HL-60 (cell line): Measurements from ENCODE around the gene NRP2.

Experiments
- DNase-seq, 2 experiments: peaks; one replicate each; pipeline ENCODE4 v3.0.0-alpha.2; 2010 to 2020; ENCODE audit warnings: low read depth in 1 of 2, low spot score in 1 of 2
- H3K27ac ChIP-seq: fragments of 250-450 bp; sonication (Bioruptor Pico); replicated peaks from 2 replicates; pipeline ENCODE4 v1.5.1; 2020; ENCODE audit warnings: mild to moderate bottlenecking, moderate library complexity
- H3K27me3 ChIP-seq: fragments of 250-450 bp; sonication (Bioruptor Pico); 2 replicates; pipeline ENCODE4 v1.5.1; 2021; ENCODE audit warnings: mild to moderate bottlenecking, moderate library complexity; ENCODE audit not compliant: insufficient read depth, poor library complexity, severe bottlenecking
- H3K4me3 ChIP-seq: replicated peaks from 2 replicates; pipeline ENCODE4 v1.5.1; 2011; ENCODE audit warnings: mild to moderate bottlenecking, control low read depth, low read length; ENCODE audit not compliant: insufficient read depth
- CTCF ChIP-seq: IDR thresholded peaks from one replicate; pipeline ENCODE4 v1.5.1; 2011; ENCODE audit warnings: low read length, control low read depth, inconsistent platforms; ENCODE audit not compliant: insufficient read depth
- GABPA ChIP-seq: IDR thresholded peaks from 2 replicates; pipeline ENCODE4 v1.6.1; 2012; ENCODE audit warnings: low read depth
- POLR2AphosphoS5 ChIP-seq: IDR thresholded peaks from 2 replicates; pipeline ENCODE4 v1.6.1; 2012; ENCODE audit warnings: low read depth
- REST ChIP-seq: IDR thresholded peaks from 2 replicates; pipeline ENCODE4 v1.6.1; 2012; ENCODE audit warnings: low read depth; ENCODE audit not compliant: insufficient replicate concordance
- SPI1 ChIP-seq: IDR thresholded peaks from 2 replicates; pipeline ENCODE4 v1.6.1; 2012; ENCODE audit warnings: low read depth, mild to moderate bottlenecking, borderline replicate concordance

The NRP2 gene

GRCh38 chr2:205778356-205778755 lies 96.1 kb downstream of the NRP2 start:
- H3K4me3 ChIP-seq, result no peak overlapping the region
- TF ChIP-seq POLR2AphosphoS5 (no peak), SPI1 (no peak), GABPA (no peak), REST (no peak), CTCF (no peak)

GRCh38 chr2:205780645-205781044 lies 98.3 kb downstream of the NRP2 start:
- TF ChIP-seq SPI1 (no peak), CTCF (no peak), POLR2AphosphoS5 (no peak), GABPA (no peak), REST (no peak)
- no peak for DNase-seq

More at GRCh38 chr2:205778356-205778755, 96.1 kb downstream of the NRP2 start:
- Histone ChIP-seq H3K27ac (no peak overlapping the region), H3K27me3 (peaks cover 5% of the 10 kb centered on the region)
- DNase-seq, result no peak

GRCh38 chr2:205781244-205781931 lies 99.1 kb downstream of the NRP2 start:
- no peak for DNase-seq

More at GRCh38 chr2:205780645-205781044, 98.3 kb downstream of the NRP2 start:
- Histone ChIP-seq H3K4me3 (no peak overlapping the region), H3K27ac (no peak overlapping the region), H3K27me3 (peaks cover 4% of the 10 kb centered on the region)

More at GRCh38 chr2:205781244-205781931, 99.1 kb downstream of the NRP2 start:
- Histone ChIP-seq H3K27me3 (peaks cover 4% of the 10 kb centered on the region), H3K4me3 (no peak overlapping the region), H3K27ac (no peak overlapping the region)
- TF ChIP-seq SPI1 (no peak), POLR2AphosphoS5 (no peak), GABPA (no peak), CTCF (no peak), REST (no peak)
